Astrocyte (in vitro differentiated cells and primary cell): ENCODE results near the gene EHD1. TPM values are rescaled to one million over a fixed set of nuclear protein-coding genes. Genes with fewer than 3 reads are reported as not detected.

Source experiments
- DNase-seq: peaks from one replicate; pipeline ENCODE4 v3.0.0-alpha.2; 2010; ENCODE audit warnings: low read depth
- FAIRE-seq: peaks from 2 replicates; lab custom pipeline; 2011; peaks lifted over from hg19 to GRCh38; lab: Jason Lieb, UNC
- H2AFZ ChIP-seq: 2 replicates; pipeline ENCODE4 v1.6.0; 2012; ENCODE audit warnings: low read depth, low read length, inconsistent platforms
- H3K27ac ChIP-seq: 2 replicates; pipeline ENCODE4 v1.5.1; 2011; ENCODE audit warnings: low read depth, low read length, inconsistent platforms
- H3K27me3 ChIP-seq: 2 replicates; pipeline ENCODE4 v1.6.0; 2011; ENCODE audit warnings: low read length, inconsistent platforms; ENCODE audit not compliant: insufficient read depth
- H3K36me3 ChIP-seq: 2 replicates; pipeline ENCODE4 v1.5.1; 2011; ENCODE audit warnings: low read length, inconsistent platforms; ENCODE audit not compliant: insufficient read depth
- H3K4me1 ChIP-seq: 2 replicates; pipeline ENCODE4 v1.5.1; 2011; ENCODE audit warnings: low read length, inconsistent platforms; ENCODE audit not compliant: insufficient read depth
- H3K4me2 ChIP-seq: 2 replicates; pipeline ENCODE4 v1.6.0; 2012; ENCODE audit warnings: low read length, inconsistent platforms
- H3K4me3 ChIP-seq: 2 replicates; pipeline ENCODE4 v1.5.1; 2011; ENCODE audit warnings: low read depth, mild to moderate bottlenecking, low read length, inconsistent platforms; ENCODE audit not compliant: insufficient read depth
- H3K79me2 ChIP-seq: 2 replicates; pipeline ENCODE4 v1.6.0; 2012; ENCODE audit warnings: mild to moderate bottlenecking, low read length, inconsistent platforms; ENCODE audit not compliant: insufficient read depth
- H3K9ac ChIP-seq: 2 replicates; pipeline ENCODE4 v1.6.0; 2012; ENCODE audit warnings: mild to moderate bottlenecking, low read length, inconsistent platforms
- H3K9me3 ChIP-seq: 2 replicates; pipeline ENCODE4 v1.5.1; 2012; ENCODE audit warnings: low read depth, mild to moderate bottlenecking, low read length, inconsistent platforms; ENCODE audit not compliant: insufficient read depth
- H4K20me1 ChIP-seq: 2 replicates; pipeline ENCODE4 v1.6.0; 2012; ENCODE audit warnings: low read length, inconsistent platforms; ENCODE audit not compliant: insufficient read depth
- H3K27ac Mint-ChIP-seq: one replicate; pipeline ENCODE4 v1.8.0; 2021; ENCODE audit warnings: mild to moderate bottlenecking, mixed read lengths; ENCODE audit not compliant: unreplicated experiment
- H3K27me3 Mint-ChIP-seq: one replicate; pipeline ENCODE4 v1.8.0; 2021; ENCODE audit warnings: low read depth, mixed read lengths; ENCODE audit not compliant: unreplicated experiment
- H3K36me3 Mint-ChIP-seq: one replicate; pipeline ENCODE4 v1.8.0; 2021; ENCODE audit warnings: low read depth, mixed read lengths; ENCODE audit not compliant: unreplicated experiment
- H3K4me1 Mint-ChIP-seq: one replicate; pipeline ENCODE4 v1.8.0; 2021; ENCODE audit warnings: low read depth, mixed read lengths; ENCODE audit not compliant: unreplicated experiment
- H3K4me3 Mint-ChIP-seq: one replicate; pipeline ENCODE4 v1.8.0; 2021; ENCODE audit warnings: mild to moderate bottlenecking, moderate library complexity, mixed read lengths; ENCODE audit not compliant: unreplicated experiment
- H3K9me3 Mint-ChIP-seq: one replicate; pipeline ENCODE4 v1.8.0; 2021; ENCODE audit warnings: mild to moderate bottlenecking, mixed read lengths; ENCODE audit not compliant: unreplicated experiment
- EZH2 ChIP-seq: IDR thresholded peaks from 2 replicates; pipeline ENCODE4 v1.6.1; 2012; ENCODE audit warnings: mild to moderate bottlenecking, low read length, inconsistent platforms; ENCODE audit not compliant: insufficient read depth
- total RNA-seq: library from RNA; stranded (reverse); gene quantifications from 2 replicates; pipeline ENCODE4 v1.2.1, GENCODE V29; 2021
- TF ChIP-seq, protein P1 (sequence below): IDR thresholded peaks from 2 replicates; pipeline ENCODE4 v1.5.1; 2011; ENCODE audit warnings: low read depth, mild to moderate bottlenecking, inconsistent platforms, low read length, moderate library complexity; ENCODE audit not compliant: insufficient read depth

EHD1 gene
- total RNA-seq, 1 donor from 2014 or later: 201 TPM

DNA sequence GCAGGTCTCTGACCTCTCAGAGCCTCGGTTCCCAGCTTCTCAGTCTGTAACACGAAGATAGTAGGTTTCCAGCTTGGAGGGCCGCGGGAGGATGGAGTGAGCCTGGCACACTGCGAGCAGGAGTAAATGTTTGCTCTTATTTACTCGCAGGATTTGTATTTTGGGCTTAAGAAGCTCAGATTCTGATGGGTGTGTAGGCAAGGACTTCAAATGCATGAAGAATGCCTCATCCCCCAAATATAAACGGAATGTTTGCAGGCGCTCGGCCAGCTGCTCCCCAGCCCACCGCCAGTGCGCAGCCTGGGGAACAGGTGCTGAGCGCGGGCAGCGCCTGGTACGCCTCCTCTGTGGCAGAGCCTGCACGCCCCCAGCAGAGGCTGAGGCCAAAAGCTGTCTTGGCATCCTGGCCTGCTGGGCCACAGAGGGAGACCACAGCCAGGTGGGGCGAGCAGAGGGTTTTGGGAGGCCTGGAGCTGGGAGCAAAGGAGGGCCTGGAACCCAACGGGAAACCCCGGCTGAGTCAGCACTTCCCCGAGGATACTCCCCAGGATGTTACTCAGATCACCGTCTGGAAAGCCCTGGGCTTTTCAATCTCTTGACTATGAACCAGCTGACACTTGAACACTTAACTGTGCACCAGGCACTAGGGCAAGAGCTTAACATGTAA, 9.4 kb downstream of the EHD1 start:
- peak; percentile 93 for DNase-seq
- Mint-ChIP-seq H3K4me1 (peaks cover 49% of the 10 kb centered on the region), H3K27ac (peak overlapping the region; percentile 91), H3K27me3 (no peaks in the 10 kb centered on the region), H3K4me3 (peak overlapping the region; percentile 76), H3K9me3 (peaks cover 2% of the 10 kb centered on the region), H3K36me3 (peaks cover 10% of the 10 kb centered on the region)
- Histone ChIP-seq H2AFZ (no peak overlapping the region), H3K36me3 (peaks cover 15% of the 10 kb centered on the region), H3K79me2 (peaks cover 84% of the 10 kb centered on the region), H3K27me3 (no peaks in the 10 kb centered on the region), H3K4me2 (peak overlapping the region; percentile 79), H3K27ac (peak overlapping the region; percentile 87), H3K4me3 (peak overlapping the region; percentile 9), H3K4me1 (peaks cover 65% of the 10 kb centered on the region), H3K9ac (peak overlapping the region; percentile 65), H4K20me1 (peaks cover 80% of the 10 kb centered on the region), H3K9me3 (no peaks in the 10 kb centered on the region)
- FAIRE-seq: no peak
- TF ChIP-seq EZH2: no peak
- TF ChIP-seq, protein P1, sequence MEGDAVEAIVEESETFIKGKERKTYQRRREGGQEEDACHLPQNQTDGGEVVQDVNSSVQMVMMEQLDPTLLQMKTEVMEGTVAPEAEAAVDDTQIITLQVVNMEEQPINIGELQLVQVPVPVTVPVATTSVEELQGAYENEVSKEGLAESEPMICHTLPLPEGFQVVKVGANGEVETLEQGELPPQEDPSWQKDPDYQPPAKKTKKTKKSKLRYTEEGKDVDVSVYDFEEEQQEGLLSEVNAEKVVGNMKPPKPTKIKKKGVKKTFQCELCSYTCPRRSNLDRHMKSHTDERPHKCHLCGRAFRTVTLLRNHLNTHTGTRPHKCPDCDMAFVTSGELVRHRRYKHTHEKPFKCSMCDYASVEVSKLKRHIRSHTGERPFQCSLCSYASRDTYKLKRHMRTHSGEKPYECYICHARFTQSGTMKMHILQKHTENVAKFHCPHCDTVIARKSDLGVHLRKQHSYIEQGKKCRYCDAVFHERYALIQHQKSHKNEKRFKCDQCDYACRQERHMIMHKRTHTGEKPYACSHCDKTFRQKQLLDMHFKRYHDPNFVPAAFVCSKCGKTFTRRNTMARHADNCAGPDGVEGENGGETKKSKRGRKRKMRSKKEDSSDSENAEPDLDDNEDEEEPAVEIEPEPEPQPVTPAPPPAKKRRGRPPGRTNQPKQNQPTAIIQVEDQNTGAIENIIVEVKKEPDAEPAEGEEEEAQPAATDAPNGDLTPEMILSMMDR: no peak

DNA sequence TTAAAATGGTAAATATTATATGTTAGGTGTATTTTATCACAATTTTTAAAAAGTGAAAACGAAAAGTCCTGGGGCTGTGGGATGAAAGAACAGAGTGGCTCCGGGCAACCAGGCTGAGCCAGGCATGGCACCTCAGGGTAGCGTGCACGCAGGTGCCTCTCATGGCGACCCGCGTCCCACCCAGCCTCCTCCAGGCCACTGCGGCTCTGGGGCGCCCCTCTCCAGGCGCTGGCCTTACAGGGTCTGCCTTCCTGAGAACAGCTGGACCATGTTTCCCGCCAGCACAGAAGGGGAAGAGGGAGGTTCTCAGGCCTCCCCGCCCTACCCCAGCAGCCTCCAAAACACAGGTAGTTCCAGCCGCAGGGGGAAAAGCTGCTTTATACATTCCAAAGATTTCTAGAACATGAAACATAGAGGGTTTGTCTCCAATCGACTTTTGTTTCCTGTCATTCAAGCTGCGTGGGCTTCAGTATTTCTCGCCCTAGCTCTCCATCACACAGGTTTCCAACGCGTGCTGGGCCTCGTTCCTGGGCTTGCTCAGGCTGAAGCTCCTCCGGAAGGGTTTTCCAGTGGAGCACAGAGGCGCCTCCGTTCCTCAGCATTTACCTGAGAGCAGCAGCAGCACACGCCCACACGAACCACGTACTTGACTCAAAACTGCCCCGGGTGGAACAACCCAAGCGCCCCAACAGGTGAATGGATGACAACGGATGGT, 10.5 kb downstream of the EHD1 start:
- no peaks in the 10 kb centered on the region for H3K27me3 Mint-ChIP-seq
- peak overlapping the region; percentile 87 for H3K27ac ChIP-seq
- H3K36me3 Mint-ChIP-seq: peaks cover 9% of the 10 kb centered on the region
- H3K9me3 Mint-ChIP-seq: peaks cover 2% of the 10 kb centered on the region
- H3K4me2 ChIP-seq: peak overlapping the region; percentile 79
- TF ChIP-seq, protein P1: no peak
- no peak for TF ChIP-seq EZH2
- no peak overlapping the region for H2AFZ ChIP-seq
- H3K27me3 ChIP-seq: no peaks in the 10 kb centered on the region
- H3K36me3 ChIP-seq: peaks cover 9% of the 10 kb centered on the region
- H3K9me3 ChIP-seq: no peaks in the 10 kb centered on the region
- H3K27ac Mint-ChIP-seq: peak overlapping the region; percentile 91
- H3K4me1 Mint-ChIP-seq: peaks cover 55% of the 10 kb centered on the region
- H3K4me1 ChIP-seq: peaks cover 76% of the 10 kb centered on the region
- FAIRE-seq (no peak), DNase-seq (no peak)
- H3K4me3 Mint-ChIP-seq: peak overlapping the region; percentile 76
- H3K79me2 ChIP-seq: peaks cover 88% of the 10 kb centered on the region
- H3K9ac ChIP-seq: peak overlapping the region; percentile 59
- peak overlapping the region; percentile 9 for H3K4me3 ChIP-seq
- H4K20me1 ChIP-seq: peaks cover 80% of the 10 kb centered on the region

DNA sequence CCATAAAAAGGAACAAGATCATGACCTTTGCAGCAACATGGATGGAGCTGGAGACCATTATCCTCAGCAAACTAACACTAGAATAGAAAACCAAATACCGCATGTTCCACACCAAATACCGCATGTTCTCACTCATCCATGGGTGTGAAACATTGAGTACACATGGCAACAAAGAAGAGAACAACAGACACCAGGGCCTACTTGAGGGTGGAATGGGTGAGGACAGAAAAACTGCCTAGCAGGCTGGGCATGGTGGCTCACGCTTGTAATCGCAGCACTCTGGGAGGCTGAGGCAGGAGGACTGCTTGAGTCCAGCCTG, 12.3 kb downstream of the EHD1 start:
- DNase-seq (no peak), FAIRE-seq (peak; percentile 5)
- peak overlapping the region; percentile 66 for H3K9ac ChIP-seq
- no peak for TF ChIP-seq EZH2
- TF ChIP-seq, protein P1: no peak
- peaks cover 58% of the 10 kb centered on the region for H3K4me1 Mint-ChIP-seq
- H3K4me2 ChIP-seq: peak overlapping the region; percentile 71
- no peak overlapping the region for H3K4me3 Mint-ChIP-seq
- H3K9me3 ChIP-seq: no peaks in the 10 kb centered on the region
- H3K79me2 ChIP-seq: peaks cover 90% of the 10 kb centered on the region
- peak overlapping the region; percentile 77 for H3K27ac ChIP-seq
- H3K4me1 ChIP-seq: peaks cover 75% of the 10 kb centered on the region
- H4K20me1 ChIP-seq: peaks cover 72% of the 10 kb centered on the region
- H3K36me3 ChIP-seq: no peaks in the 10 kb centered on the region
- no peaks in the 10 kb centered on the region for H3K27me3 ChIP-seq
- H3K27me3 Mint-ChIP-seq: no peaks in the 10 kb centered on the region
- H2AFZ ChIP-seq: no peak overlapping the region
- peaks cover 6% of the 10 kb centered on the region for H3K36me3 Mint-ChIP-seq
- H3K9me3 Mint-ChIP-seq: peaks cover 2% of the 10 kb centered on the region
- peak overlapping the region; percentile 15 for H3K27ac Mint-ChIP-seq
- H3K4me3 ChIP-seq: no peak overlapping the region
